NOMO-1 (cell line): ENCODE measurements around the gene MARCHF2.

Experiments used
- DNase-seq, 2 experiments: peaks; one replicate each; lab custom pipeline; 2025; ENCODE audit not compliant: unreplicated experiment in 2 of 2; lab: John Stamatoyannopoulos, UW

MARCHF2 gene

GRCh38 chr19:8387688-8388611 lies 25.2 kb upstream of the MARCHF2 start:
- no peak for DNase-seq

- no peak for DNase-seq
These were observed 24.5 kb upstream of the MARCHF2 start for GRCh38 chr19:8388612-8388958.

GRCh38 chr19:8389891-8390616 lies 23.1 kb upstream of the MARCHF2 start, which contains the start of gene RAB11B:
TSS of gene RAB11B (plus strand) at chr19:8390360. CDS start at chr19:8390417, 57 bp downstream.
- peak; percentile 99 to 100 for DNase-seq

GRCh38 chr19:8390617-8390981 lies 22.5 kb upstream of the MARCHF2 start:
- DNase-seq, result peak; percentile 74 to 90

- no peak for DNase-seq
These were observed 21.7 kb upstream of the MARCHF2 start for GRCh38 chr19:8391198-8392016.

GRCh38 chr19:8392017-8392591 lies 21.0 kb upstream of the MARCHF2 start:
- DNase-seq, result no peak

GRCh38 chr19:8393192-8393870 lies 19.8 kb upstream of the MARCHF2 start:
- DNase-seq, result no peak

GRCh38 chr19:8393871-8394250 lies 19.2 kb upstream of the MARCHF2 start:
- DNase-seq, result no peak

- DNase-seq, result no peak
These were observed 17.5 kb upstream of the MARCHF2 start for GRCh38 chr19:8395621-8396082.

- DNase-seq, result no peak
These were observed 16.9 kb upstream of the MARCHF2 start for GRCh38 chr19:8396185-8396562.

- DNase-seq, result peak; percentile 34 to 60
These were observed 16.4 kb upstream of the MARCHF2 start for GRCh38 chr19:8396563-8397203.

- no peak for DNase-seq
These were observed 15.8 kb upstream of the MARCHF2 start for GRCh38 chr19:8397271-8397670.

- no peak for DNase-seq
These were observed 15.3 kb upstream of the MARCHF2 start for GRCh38 chr19:8397746-8398310.

- DNase-seq, result no peak
These were observed 14.8 kb upstream of the MARCHF2 start for GRCh38 chr19:8398311-8398771.

GRCh38 chr19:8399681-8400188 lies 13.4 kb upstream of the MARCHF2 start:
- no peak for DNase-seq

GRCh38 chr19:8401981-8402411 lies 11.1 kb upstream of the MARCHF2 start:
- DNase-seq, result no peak

- DNase-seq, result no peak
These were observed 9.8 kb upstream of the MARCHF2 start for GRCh38 chr19:8403098-8403819.

GRCh38 chr19:8403820-8404109 lies 9.3 kb upstream of the MARCHF2 start:
- DNase-seq, result no peak
